HG02798 (cell line): ENCODE results near the gene PRR30.
"Not testable (repeated sequence)": the region's sequence is repeated elsewhere in the genome, so short reads cannot be mapped to it uniquely, and the experiment has no call there.

Source experiments
- ATAC-seq: cut with Tn5 transposase; IDR thresholded peaks from one replicate; pipeline ENCODE4 v1.9.1; 2021; ENCODE audit warnings: mild to moderate bottlenecking; ENCODE audit not compliant: unreplicated experiment, poor library complexity

The PRR30 gene

DNA sequence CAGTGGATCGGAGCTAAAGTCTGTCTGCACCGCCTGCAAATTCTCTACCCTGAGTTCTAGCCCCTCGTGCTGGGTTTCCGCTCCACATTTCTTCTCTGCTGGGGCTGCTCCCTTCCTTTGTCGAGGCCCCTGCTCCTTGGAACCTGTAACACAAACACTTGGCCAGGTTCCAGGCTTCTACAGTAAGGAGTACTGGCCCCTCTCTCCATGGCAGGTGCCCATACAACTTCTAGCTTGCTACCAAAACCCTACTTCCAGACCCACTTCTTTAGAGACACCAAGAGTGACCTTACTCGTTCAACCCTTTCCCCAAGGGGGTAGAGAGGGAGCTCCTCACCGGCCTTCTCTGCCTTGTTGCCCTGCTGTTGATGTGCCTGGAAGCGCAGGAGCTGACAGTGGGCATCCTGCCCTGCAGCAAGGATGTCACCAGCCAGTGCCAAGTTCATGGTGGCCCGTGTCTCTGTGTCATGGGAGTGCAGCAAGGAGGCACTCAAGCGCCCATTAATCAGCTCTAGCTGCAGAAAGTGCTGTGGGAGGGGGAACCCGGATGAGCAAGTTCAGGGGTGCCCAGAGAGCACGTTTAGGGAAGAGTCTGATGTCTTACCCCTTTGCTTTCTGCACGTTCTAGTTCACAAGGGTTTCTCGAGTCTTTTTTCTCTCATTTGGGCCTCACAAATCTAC lies 5.9 kb downstream of the PRR30 start:
- no peak for ATAC-seq

DNA sequence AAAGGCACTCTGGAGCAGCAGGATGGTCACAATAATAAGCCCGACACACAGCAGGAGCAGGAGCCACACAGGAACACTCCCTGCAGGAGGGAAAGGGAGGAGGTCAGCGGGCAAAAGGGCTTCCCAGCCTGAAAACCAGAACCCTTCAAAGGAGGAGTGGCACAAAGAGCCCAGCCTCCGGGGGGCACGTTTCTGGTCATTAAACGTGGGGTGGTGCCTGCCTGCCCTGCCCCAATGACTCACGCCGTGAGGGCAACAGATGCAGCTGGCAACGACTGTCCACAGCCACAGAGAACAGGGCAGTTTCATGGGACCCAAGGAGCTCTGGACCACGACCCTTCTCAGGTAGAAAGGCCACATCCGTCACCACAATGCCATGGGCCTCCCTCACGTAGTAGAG lies 7.8 kb downstream of the PRR30 start:
- ATAC-seq = no peak

DNA sequence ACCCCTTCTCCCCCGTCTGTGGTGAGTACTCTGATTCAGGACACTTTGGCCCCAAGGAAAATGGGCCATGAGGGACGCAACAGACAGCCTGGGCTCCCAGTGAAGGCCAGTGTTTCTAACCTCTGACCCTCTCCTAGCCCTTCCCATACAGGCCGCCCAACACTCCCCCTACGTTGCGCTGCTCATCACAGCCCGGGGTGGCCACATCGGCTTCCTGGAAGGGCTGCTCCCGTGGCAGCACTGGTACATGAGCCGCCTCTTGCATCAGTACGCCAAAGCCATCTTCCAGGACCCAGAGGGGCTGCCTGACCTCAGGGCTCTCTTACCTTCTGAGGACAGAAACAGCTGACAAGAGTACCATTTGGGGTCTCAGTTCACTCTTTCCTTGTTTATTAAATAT lies 8.8 kb downstream of the PRR30 start:
- no peak for ATAC-seq

DNA sequence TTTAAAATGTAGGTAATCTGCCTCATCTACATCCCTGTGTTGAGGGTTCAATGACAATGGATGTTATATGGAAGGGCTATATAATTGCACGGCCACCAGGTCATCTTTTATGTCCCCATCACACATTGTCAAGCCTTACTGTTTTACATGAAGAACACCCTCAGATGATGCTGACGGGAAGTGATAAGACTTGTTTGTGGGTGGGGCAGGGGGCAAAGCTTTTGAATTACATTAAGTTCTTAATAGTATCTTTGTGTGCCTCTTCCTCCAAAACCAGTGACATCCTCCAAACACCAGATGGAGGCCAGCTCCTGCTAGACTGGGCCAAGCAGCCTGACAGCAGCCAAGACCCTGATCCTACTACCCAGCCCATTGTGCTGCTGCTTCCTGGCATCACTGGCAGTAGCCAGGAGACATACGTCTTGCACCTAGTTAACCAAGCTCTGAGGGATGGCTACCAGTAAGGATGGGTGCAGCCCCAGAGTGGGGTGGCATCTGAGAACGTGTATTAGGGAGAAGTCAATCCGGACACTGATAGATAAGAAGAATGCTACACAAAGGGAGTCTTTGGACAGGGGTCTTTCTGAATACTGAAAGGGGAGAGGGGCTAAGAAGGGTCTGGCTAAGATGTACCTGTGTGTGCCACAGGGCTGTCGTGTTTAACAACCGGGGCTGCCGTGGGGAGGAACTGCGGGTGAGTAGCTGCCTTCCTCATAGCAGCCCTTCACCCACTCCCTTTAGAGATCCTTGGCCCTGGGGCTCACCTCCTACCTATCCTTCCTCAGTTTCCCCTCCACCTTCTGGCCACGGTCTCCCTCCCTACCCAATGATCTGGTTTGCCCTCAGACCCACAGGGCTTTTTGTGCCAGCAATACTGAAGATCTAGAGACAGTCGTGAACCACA lies 10.3 kb downstream of the PRR30 start:
- ATAC-seq = no peak

DNA sequence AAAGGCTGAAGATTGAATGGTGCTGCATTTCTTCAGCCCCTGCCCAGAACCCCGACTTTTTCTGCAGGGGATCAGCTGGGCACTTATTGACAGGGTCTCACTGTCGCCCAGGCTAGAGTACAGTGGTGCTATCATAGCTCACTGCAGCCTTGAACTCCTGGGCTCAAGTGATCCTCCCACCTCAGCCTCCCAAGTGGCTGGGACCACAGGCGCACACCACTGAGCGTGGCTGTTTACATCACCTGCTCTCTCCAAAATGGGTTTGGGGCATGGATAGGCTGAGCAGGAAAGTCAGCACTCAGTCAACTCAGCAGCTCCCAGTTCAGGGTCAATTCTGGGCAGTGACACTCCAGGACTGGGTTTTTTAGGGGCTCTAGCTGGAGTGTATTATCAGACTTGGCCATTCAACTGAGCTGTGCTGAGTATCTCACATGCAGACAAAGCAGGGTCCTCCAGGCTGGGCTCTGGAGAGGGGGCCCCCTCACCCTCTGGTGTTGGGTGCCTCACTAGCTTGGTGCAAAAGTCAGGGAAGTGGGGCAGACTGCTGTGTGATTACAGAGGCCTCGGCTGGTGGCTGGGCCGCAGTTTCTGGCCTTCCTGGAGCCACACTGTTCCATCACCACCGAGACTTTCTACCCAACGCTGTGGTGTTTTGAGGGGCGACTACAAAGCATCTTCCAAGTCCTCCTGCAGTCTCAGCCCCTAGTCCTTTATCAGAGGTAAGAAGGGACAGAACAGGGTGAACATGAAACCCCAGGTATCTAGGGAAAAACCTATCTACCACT lies 11.1 kb downstream of the PRR30 start:
- no peak for ATAC-seq

DNA sequence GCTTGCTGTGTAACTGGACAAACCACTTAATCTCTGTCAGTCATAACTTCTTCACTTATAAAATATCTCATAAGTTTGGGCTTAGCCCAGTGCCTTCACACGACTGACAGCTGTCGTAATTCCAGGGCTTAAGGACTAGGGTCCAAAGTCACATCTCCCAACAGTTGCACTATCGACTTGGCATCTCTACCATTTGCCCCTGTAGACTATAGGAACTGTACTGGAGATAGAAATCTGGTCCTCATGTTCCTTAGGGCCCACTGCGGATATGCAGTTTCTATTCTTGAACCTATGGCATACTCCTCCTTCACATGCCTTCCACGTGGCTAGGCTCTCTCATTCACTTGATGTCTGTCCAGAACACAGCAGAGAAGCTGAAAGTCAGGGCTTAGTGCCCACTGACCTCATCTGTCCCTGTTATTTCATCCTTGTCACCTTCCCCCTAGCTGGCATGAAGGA lies 12.9 kb downstream of the PRR30 start:
- ATAC-seq = no peak

DNA sequence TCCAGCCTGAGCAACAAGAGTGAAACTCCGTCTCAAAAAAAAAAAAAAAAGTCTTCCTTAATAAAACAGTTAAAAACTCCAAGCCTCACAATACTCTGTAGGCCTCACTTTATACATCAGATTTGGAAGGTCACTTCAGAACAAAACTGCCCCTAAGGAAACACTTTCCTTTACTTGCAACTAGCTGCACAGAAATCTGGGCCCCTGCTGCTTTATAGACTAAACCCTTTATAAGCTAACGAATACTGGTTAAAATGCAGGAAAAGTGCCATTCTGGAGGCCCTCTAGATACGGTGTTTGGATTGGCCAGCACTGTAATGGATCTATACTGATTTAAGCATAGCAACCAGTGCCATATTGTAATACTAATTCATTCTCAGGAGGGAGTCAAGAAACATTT lies 14.1 kb downstream of the PRR30 start:
- ATAC-seq = no peak

DNA sequence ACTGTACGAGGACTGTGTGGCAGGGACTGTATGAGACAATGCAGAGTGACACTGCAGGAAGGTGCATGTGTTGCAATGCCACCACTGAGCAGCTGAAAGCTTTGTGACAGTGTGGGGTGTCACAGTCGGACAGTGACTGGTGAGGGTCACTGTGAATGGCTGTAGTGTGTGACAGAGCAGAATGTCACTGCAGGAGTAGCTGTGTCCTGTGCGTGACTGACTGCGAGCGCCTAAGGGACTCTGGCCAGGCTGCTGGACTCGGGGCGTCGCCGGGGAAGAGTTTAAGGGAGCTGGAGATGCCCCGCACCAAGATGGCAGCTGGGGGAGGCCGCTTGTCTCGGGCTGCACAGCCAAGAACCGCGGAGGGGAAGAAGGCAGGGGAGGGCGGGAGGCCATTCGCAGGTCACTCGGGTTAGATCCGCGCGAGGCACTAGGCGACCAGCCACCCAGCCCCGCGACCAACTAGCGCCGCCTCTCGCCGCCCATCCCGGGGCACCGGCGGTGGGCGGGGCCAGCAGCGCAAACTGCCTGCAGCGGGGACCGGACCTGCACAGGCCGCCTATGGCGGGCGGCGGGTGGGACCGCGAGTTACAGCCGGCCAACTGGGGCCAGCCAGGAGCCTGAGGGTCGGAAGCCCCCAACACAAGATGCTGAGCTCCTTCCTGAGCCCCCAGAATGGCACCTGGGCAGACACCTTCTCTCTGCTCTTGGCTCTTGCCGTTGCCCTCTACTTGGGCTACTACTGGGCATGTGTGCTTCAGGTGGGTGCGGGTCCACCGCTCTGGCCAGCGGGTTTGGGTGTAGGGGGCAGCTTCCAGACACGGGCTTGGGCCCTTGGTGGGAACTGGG lies 15.7 kb downstream of the PRR30 start, which contains the start of gene ABHD1:
Gene ABHD1, plus strand, starts transcription at position 514 of the 849 bp plus-strand sequence. Its CDS starts 134 bp downstream, at position 648.
- peak; percentile 61 for ATAC-seq

DNA sequence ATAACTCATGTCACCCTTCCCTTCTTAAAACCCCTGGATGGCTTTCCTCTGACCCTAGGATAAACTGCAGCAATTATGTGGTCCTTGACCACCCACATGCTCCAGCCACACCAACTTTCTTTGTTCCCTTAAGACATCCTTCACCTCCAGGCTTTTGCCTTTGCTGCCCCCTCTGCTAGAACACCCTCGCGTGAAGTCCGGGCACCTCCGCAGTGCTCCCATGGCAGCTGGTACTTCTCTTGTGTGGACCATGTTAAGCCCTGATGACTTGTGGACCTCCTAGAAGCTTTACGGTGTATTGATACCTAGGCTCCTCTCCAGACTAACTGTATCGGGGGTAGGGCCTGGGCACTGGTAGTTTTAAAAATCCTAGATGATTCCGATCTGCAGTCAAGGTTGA lies 16.4 kb downstream of the PRR30 start:
- no peak for ATAC-seq

DNA sequence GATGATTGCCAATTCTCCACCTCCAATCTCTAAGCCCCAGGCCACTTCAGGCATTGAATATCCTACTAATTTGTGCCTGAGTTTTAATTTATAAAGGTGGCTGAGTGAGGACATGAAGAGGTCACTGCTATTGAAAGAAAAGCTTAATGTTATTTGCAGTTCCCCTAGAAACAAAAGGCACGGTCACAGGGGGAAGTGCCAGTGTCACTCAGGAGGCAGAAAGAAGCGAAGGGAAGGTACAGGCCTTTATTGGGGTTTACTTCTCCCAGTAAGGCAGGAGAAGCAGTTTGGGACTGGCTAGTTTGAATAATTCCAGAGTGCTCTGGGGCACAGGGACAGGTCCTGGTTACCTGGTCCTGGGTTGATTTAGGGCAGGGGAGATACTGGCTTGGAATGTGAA lies 17.3 kb downstream of the PRR30 start:
- no peak for ATAC-seq

DNA sequence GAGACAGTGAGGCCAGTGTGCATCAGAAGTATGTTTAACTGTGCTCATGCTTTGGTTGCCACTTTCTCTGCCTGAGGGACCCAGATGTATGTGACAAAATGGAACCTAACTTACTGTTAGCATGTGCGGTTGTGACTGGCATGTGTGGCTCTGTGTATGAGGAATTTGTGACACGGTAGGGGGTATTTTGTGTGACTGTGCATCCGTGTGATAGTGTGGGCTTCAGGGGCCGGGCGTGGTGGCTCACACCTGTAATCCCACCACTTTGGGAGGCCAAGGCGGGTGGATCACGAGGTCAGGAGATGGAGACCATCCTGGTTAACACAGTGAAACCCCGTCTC lies 19.9 kb downstream of the PRR30 start:
- ATAC-seq = not testable (repeated sequence)

DNA sequence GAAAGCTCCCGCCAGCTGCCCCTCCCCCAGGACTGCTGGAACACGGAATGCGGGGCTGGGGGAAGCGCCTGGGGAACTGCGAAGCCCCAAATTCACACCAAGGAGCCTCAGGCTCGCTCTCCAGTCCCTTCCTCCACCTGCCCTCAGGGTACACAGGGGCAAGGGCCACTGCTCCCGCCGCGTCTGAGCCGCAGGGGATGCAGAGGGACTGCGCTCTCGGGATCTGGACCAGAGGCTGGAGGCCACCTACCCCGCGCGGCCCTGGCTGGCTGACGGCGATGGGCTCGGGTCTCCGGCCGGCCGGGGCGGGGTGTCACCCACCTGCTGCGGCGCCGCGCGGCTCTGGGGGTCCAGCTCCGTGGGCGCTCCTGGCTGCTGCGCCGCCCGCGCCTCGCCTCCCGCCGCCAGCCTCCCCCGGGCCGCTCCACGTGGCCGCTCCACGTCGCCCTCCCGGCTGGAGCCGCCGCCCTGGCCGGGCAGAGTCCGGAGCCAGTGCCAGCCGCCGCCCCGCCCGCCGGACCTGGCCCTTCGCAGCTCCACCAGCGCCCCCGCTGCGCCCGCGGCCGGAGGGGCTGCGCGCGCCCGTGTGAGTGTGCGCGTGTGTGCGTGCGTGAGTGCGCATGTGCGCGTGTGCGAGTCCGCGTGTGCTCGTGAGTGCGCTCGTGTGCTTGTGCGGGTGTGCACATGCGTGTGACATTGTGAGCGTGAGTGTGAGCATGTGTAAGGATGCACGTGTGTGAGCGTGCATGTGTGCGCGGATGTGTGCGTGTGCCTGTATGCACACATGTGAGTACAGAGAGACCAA lies 20.5 kb downstream of the PRR30 start, which contains the start of gene CGREF1:
Gene CGREF1, minus strand, starts transcription at position 604 of the 805 bp plus-strand sequence. CDS start 14,762 bp downstream, outside the sequence.
- no peak for ATAC-seq

DNA sequence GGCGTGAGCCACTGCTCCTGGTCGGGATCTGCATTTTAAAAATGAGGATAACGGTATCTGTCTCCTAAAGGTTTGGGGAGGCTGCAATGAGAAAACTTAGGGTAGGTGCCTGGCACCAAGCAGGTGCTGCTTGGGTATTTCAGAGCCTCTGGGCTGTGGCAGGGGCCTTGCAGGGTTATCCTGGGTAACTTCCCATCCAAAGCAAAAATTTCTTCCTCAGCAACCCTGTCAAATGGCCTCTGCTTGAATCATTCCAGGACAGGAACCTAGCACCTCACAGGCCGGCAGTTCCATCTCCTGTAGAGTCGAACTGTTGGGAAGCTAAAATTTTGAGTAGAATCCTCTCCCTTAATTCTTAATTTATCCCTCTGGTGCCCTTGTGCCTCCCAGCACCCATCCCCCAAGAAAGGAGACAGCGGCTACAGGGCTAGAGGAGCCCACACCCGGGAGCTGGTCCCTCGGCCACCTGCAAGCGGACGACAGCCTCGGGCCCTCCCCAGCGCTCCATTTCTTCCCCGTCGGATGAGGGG lies 21.1 kb downstream of the PRR30 start:
- no peak for ATAC-seq

DNA sequence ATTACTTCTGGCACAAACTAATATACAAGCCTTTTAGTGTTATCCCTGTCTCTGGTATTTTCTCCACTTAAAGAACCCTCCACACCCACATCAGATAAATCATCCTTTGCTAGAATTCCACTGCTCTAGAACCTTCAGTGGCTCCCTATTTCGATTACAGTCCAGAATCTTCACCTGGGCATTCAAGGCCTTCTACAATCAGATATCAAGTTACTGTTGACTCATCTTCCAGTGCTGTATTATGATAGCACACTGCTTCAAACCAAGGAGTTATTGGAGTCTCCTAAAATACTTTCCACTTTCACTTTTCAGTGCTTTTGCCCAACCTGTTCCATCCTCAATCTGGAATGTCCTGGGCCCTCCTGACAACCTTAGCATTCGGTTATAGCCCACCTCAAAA lies 23.7 kb downstream of the PRR30 start:
- no peak for ATAC-seq

DNA sequence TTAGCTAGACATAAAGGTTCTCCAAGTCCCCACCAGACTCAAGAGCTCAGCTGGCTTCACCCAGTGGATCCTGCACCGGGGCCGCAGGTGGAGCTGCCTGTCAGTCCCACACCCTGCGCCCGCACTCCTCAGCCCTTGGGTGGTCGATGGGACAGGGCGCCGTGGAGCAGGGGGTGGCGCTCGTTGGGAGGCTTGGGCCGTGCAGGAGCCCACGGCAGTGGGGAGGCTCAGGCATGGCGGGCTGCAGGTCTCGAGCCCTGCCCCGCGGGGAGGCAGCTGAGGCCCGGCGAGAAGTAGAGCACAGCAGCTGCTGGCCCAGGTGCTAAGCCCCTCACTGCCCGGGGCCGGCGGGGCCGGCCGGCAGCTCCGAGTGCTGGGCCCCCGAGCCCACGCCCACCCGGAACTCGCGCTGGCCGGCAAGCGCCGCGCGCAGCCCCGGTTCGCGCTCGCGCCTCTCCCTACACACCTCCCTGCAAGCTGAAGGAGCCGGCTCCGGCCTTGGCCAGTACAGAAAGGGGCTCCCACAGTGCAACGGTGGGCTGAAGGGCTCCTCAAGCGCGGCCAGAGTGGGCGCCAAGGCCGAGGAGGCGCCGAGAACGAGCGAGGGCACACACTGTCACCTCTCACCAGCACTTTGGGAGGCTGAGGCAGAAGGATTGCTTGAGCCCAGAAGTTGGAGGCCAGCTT lies 27.7 kb downstream of the PRR30 start:
- not testable (repeated sequence) for ATAC-seq

DNA sequence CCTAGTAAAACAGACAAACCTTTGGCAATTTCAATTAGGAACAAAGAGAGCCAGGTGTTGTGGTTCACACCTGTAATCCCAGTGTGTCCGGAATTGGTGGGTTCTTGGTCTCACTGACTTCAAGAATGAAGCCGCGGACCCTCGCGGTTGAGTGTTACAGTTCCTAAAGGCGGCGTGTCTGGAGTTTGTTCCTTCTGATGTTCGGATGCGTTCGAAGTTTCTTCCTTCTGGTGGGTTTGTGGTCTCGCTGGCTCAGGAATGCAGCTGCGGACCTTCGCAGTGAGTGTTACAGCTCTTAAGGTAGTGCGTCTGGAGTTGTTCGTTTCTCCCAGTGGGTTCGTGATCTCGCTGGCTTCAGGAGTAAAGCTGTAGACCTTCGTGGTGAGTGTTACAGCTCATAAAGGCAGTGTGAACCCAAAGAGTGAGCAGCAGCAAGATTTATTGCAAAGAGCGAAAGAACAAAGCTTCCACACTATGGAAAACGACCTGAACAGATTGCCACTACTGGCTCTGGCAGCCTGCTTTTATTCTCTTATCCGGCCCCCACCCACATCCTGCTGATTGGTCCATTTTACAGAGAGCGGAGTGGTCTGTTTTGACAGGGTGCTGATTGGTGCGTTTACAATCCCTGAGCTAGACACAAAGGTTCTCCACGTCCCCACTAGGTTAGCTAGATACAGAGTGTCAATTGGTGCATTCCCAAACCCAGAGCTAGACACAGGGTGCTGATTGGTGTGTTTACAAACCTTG lies 28.4 kb downstream of the PRR30 start:
- ATAC-seq = not testable (repeated sequence)

DNA sequence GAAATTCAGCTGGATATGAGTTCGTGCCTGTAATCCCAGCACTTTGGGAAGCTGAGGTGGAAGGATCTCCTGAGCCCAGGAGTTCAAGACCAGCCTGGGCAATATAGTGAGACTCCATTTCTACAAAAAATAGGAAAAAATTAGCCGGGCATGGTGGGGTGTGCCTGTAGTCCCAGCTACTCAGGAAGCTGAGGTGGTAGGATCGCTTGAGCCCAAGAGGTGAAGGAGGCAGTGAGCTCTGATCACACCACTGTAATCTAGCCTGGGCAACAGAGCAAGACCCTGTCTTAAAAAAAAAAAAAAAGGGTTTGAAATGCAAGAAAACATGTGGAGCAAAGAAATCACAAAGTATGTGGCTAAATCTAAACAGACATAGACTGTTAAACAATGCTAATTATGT lies 30.1 kb downstream of the PRR30 start:
- no peak for ATAC-seq
